Activated CD4-positive, alpha-beta T cell treated with anti-CD3 and anti-CD28 coated beads, Interleukin-2, Interleukin-6, amounts not matched to agents 100 ng/mL and 50 ng/mL, durations not matched to agents 16 hours and 8 hours (primary cell): Measurements from ENCODE around the gene RBM33.

Source experiments
- DNase-seq: peaks from one replicate; pipeline ENCODE4 v3.0.0-alpha.2; 2020

The RBM33 gene

DNA sequence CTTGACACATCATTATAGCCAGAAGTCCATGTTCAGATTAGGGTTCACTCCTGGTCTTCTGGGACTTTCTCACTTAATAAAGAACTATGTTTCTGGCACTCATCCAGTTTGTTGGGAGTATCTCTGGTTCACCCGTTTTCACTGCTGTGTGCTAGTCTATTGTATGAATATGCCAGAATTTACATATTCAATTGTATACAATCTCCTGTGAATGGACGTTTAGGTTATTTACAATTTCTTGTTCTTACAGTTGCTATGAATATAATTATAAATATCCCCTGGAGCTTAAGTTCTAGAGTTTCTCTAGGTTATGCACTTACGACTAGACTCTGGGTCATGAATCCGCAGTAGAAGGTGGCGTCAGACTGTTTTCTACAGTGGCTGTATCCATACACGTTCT, 20.0 kb upstream of the RBM33 start:
- DNase-seq: no peak

DNA sequence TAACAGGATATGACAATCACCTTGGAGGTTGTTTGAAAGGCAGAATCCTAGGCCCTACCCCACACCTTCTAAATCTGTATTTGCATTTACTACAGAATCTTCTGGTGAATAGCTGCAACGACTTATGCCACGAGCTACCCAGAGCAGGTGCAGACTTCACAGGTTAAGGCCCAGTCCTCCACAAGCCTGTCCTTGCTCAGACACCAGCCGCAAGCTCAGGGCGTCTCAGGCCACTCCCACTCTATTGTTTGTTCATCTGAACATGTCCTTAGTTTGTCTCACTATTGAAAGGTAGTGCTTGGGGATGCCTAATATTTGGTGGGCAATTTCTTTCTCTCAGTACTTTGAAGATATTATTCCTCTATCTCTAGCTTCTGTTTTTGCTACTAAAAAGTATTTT, 18.9 kb upstream of the RBM33 start:
- DNase-seq: no peak

DNA sequence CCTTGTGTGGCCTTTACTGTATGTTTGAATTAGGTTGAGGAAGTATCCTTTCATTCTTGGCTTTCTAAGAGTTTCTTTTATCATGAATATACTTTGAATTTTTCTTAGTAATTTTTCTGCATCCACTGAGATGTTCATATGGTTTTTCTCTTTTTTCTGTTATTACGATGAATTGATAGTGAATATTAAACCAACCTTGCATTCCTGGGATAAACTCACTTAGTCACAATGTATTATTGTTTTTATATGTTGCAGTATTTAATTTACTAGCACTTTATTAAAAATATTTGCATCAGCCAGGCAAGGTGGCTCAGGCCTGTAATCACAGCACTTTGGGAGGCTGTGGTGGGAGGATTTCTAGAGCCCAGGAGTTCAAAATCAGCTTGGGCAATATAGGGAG, 15.3 kb upstream of the RBM33 start:
- no peak for DNase-seq

DNA sequence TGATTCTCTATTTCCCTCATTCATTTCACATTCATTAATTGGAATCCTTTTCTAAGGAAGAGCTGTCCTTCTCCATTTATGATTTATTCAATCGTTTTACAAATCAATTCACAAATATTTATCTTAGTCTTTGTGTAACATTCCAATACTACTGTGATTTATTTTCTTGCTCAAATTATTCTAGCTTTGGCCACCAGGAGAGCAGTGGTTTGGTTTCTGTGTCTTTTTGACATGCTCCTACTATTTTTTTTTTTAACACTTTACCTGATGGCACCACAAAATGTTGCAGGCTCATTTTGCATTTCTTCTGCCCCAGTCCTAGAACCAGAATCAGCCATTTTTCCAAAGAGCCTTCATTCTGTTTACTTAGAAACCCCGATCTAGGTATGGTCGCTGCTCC, 13.3 kb upstream of the RBM33 start:
- DNase-seq: no peak

DNA sequence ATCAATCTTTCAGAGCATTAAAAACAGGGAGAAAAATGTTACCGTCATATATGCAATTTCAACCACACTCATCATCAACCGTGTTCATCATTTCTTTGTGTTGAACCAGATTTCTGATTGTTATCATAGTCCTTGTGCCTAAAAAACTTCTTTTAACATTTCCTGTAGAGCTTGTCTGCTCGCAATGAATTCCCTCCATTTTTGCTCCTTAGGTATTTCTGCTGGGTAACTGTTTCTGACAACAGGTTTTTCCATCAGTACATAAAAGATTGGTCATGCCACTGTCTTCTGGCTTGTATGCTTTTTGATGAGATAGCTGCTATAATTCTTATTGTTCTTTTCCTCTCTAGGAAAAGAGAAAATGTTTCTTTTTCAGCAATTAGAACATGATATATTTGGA, 8.6 kb upstream of the RBM33 start:
- no peak for DNase-seq

DNA sequence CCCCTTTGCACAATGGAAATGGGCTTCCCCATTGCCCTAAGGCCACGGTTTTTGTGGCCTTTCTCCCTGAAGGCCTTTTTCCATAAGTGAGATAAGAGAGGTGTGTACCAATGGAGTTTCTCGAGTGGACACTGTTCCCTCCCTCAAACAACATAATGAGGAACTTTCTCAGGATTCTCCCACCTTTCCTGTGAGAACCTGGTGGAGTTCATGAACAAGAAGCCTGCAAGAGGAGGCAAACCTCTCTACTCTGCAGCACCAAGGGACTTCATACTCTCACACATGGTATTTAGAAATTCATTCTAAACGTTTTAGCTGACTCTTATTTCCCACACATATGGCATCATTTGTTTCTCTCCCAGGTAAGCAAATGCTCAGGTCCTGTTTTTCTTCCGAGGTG, 7.3 kb upstream of the RBM33 start:
- no peak for DNase-seq

DNA sequence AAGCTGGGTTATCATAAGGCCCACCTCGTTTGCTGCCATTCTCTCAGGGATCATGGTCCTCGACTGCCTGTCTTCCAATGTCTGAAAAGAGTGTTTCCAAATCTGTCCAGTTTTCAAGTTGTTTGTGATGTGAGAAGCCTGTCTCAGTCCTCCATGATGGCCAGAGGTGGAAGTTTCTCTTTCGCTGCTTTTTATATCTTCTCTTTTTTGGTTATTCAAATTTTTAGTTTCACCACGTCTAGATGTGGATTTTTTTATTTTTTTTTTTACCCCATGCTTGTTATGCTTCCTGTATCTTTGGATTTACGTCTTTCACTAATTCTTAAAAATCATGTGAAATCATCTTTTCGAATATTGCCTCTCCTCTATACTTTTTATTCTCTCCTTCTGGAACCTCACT, 6.1 kb upstream of the RBM33 start:
- DNase-seq: no peak

DNA sequence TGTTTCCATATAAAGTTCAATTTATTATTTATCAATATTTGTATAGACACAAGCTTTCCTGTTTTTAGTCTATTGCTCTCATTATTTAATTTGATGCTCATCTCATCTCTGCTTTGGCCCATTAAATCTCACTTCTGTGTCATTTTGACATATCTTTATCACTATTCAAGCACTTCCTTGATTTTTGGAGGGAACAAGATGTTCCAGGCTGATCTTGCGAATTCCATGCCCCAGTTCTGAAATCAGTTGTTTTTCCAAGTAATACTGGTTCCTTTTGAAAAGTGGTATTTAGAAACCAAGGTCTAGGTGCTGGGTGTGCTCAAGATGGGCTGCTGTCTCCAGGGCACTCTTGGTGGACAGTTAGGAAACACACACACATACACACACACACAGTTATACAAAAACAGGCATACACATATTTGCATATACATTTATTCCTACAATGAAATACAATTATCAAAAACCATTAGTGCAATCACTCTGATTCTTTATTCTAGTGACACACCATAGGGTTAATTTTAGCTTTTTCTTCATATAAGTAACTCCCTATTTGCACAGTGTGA, 4.4 kb upstream of the RBM33 start:
- no peak for DNase-seq

DNA sequence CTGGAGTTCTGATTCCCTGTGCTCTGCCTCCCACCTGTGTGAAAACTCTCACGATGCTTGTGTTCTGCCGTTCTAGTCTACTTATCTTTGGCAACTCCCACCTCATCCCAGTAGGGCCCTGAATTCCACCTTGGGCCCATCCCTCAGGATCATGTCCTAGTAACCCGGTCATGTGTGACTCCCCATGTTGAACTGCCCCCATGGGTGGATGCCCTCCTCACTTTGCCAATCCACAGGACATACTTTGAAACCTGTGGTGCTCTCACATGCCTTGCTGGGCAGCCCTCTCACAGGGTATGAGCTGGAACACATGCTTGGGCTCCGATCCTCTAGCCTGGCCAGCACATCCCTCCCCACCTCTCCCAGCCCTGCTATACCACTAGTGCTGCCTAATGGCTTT, 3.8 kb upstream of the RBM33 start:
- no peak for DNase-seq

DNA sequence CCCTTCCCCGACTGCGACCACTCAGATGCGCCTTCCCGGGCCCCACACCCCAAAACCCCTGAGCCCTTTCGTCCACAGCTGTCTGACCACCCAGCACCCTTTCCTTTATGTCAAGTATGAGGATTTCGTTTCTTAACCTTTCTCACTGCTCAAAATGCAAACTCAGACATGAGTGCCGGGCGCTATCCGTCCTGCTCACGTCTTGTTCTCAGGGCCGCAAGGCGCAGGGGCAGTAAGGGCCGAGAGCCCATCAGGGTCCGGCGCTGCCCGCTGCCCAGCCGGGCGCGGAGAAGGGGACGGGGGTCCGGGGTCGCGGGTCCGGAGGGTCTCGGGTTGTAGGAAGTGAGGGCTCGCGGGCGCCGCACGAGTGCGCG, 670 bp upstream of the RBM33 start:
- no peak for DNase-seq

DNA sequence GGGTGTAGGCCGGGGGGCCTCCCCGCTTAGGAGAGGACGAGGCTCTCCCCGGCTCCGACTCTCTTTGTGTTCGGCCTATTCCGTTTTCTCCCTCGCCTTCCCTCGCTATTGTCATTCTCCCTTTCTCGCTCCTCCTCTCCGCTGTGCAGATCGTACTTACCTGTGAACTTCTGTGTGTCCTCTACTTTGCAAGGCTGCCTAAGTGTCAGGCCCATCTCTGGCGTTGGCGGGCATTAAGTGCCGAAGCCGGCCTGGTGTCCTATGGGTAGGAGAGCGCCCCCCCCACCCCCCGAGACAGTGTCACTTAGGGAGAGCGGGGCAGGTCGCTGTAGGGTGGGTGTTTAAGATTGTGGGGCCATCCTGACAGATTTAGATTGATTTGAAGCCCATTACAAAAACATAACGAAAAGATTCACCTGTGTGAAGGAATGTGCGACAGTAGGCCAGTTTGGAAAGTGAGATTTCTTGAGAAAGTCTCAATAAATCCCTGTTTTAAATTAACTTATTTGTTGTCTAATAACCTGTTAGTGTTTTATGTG, 579 bp downstream of the RBM33 start:
- DNase-seq: peak; percentile 42

DNA sequence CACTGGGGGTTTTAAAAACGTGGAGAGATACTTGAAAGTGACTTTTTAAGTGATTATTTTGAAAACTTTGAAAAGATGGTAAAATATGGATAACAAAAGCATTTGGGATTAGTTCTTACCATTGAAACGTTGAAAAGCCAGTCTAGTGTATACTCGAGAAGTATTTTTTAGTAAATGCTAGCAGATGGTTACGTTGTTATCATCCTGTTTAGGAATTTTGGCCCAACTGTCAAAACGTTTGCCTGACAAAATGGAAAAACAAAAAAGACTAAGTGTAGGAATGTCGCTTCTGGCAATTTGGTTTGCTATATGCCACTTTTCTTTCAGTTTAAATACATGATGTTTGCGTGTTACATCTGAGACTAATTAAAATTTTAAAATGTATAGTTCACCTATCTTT, 1.2 kb downstream of the RBM33 start:
- DNase-seq: no peak

DNA sequence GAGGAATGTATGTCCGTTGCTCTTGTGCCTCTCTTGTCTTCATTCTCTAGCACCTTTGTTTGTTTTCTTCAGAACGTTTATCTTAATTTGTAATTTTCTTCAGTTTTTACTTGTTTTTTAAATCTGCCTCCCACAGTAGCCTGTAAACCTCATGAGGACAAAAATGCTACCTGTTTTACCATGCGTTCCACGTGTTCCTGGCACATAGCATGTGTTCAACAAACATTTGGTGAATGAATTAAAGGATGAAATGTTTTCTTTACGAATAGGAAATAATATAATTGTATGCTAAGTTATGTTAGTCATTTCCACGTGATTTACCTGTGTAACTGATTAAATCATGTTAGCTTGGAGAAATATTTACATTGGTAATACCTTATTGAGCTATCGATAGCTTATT, 2.2 kb downstream of the RBM33 start:
- DNase-seq: no peak

DNA sequence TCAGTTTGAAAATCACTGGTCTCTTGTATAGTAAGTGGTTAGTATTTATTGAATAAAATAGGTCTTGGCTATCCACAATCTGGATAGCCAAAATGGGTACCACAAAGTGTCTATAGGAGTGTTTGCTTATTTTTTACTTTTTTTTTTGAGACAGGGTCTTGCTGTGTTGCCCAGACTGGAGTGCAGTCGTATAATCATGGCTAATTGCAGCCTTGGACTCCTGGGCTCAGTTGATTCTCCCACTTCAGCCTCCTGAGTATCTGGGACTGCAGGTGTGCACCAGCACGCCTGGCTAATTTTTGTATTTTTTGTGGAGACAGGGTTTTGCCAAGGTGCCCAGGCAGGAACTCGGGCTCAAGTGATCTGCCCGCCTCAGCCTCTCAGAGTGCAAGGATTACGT, 2.8 kb downstream of the RBM33 start:
- no peak for DNase-seq

DNA sequence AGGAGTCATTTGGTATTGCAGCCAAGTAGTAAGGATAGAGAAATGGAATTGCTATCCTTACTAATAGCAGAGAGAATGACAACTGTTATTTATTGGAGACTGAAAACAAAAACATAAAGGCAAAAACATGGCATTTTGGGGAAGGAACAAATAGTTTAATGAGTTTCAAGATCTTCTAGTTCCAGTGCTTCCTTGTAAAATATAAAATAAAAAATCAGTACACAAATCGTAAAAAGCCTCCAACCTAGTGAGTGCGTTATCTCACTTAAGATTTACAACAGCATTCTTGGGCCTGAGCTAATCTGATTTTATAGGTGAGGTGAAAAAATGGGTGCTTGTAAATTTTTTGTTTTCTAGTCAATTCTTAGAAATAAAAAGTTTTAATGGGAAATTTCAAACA, 3.3 kb downstream of the RBM33 start:
- no peak for DNase-seq

DNA sequence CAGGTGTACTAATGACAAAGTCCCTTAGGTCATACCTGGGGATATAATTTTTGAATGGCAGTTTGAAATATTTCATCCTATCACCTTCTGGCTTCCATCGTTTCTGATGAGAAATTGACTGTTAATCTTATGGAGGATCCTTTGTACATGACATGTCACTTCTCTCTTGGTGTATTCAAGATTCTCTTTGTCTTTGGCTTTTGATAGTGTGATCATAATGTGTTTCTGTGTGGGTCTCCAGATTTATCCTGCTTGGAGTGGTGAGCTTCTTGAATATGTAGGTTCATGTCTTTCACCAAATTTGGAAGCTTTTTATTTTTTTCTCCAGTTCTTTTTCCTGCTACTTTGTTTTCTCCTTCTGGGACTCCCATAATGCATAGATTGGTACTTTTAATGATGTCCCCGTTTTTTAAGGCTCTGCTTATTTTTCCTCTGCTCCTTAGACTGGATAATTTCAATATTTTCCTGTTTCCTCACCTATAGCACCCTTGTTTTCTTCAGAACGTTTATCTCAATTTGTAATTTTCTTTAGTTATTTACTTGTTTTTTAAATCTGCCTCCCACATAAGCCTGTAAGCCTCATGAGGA, 4.4 kb downstream of the RBM33 start:
- DNase-seq: no peak

DNA sequence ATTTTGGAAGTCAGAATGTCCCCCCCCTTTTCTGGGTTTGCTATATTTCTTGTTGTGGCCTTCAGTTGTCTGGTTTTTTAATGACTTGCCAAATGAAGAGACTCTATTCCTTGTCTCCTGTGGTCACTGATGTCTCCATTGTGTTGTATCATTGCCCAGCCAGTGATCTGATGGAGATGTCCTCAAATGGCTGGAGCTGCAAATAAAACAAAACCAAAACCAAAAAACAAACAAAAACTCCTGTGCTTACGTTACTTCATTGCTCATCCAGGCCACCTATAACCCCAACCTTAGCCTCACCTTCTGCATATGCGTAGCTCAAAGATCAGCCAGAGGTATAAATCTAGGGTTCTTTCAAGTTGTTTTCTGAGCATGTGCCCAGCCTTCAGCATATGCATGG, 5.1 kb downstream of the RBM33 start:
- DNase-seq: no peak

DNA sequence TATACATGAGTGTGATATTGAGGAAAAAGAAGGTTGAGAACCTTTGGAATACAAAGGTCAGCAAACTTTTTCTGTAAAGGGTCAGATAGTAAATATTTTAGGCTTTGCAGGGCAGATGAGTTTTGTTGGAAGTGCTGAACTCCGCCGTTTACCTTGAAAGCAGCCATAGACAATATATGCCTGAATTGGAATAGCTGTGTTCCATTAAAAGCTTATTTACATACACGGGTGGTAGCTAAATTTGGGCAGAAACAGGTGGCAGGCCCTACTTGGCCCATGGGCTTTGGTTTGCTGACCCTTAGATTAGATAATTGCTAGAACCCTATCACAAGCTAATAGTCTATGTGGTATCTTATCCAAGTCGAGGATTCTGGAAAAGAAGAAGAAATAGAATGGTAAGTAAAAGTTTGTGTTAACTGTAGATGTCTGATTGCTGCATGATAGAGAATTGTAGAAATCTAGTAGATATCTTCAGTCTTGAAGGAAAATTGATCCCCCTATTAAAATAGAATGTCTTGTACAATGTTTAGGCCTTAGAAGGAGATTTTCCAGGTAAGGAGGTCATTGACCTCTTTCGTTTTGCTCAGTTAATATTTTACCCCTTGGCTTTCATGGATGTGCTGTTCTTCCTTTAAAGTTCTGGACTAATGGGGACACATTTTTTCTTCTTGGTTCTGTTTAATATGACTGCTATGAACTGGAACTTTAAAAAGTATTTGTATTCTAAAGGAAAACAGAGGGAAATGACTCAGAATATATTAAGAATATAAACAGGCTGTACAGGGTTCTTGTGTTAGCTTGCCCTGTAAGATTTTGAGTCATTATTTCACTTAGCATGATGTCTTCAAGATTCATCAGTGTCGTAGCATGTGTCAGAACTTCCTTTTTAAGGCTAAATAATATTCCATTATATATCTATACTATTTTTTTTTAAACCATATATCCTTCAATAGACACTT, 8.0 kb downstream of the RBM33 start:
- DNase-seq: no peak

DNA sequence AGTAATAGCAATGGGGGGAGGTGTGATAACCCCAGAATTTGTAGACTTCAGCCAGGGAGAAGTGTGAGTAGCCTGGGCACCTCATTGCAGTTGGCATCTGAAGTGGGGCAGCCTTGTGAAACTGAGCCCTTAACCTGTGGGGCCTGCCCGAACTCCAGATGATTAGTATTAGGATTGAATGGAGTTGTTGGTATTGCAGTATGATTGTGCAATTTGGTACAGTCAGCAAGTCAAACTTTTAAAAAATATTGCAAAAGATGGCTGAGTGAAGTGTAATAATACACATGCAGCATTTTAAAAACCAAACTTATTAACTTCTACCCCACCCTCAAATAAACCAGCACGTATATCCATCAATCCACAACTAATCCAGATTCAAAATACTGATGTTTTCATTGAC, 9.3 kb downstream of the RBM33 start:
- no peak for DNase-seq

DNA sequence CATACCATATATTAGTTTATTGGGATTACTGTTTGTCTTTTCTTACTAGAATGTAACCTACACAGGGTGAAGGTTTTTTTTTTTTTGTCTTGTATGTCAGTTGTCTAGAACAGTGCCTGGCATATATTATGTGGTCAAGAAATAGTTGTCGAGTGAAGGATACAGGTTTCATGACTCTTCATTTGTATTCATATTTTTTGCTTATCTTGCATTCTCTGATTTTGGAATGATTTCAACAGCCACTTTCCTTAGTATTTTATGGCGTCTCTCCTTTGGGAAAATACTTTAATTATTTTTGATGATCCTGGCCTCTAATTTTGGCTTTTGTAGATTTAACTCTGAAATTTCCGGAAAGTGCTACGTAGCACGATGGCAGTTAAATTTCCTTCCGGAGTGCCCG, 12.4 kb downstream of the RBM33 start:
- DNase-seq: no peak

DNA sequence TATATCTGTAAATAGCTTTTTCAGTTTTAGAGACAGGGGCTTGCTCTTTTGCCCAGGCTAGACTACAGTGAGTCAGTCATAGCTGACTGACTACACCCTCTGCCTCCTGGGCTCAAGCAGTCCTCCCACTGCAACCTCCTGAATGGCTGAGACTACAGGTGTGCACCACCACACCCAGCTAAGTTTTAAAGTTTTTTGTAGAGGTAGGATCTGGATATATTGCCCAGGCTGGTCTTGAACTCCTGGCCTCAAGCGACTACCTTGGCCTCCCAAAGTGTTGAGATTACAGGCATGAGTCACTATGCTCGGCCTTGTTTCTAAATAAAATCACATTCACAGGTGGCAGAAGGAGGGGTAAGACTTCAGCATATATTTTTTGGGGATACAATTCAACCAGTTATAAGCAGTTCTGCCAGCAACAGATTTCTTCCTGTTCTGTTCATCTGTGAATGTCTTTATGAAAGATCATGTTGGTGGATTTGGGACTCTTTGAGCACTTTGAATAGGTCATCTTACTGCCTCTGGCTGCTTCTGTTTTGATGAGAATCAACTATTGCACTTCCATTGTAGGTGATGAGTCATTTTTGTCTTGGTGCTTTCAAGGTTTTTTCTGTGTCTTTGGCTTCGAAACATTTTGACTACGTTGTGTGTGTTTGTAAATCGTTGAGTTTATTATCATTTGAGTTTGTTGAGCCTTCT, 15.7 kb downstream of the RBM33 start:
- peak; percentile 66 for DNase-seq

DNA sequence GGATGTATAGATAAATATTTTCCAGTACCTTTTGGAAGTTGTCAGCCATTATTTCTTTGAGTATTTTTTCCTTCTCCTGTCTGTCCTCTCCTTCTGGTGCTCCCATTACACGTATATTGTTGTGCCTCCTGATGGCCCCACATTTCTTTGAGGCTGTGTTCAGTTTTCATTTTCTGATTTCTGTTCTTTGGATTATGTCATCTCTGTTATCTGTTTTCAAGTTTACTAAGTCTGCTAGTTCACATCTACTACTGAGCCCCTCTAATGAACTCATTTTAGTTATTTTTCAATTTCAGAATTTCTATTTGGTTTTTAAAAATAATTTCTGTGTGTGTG, 16.3 kb downstream of the RBM33 start:
- peak; percentile 42 for DNase-seq

DNA sequence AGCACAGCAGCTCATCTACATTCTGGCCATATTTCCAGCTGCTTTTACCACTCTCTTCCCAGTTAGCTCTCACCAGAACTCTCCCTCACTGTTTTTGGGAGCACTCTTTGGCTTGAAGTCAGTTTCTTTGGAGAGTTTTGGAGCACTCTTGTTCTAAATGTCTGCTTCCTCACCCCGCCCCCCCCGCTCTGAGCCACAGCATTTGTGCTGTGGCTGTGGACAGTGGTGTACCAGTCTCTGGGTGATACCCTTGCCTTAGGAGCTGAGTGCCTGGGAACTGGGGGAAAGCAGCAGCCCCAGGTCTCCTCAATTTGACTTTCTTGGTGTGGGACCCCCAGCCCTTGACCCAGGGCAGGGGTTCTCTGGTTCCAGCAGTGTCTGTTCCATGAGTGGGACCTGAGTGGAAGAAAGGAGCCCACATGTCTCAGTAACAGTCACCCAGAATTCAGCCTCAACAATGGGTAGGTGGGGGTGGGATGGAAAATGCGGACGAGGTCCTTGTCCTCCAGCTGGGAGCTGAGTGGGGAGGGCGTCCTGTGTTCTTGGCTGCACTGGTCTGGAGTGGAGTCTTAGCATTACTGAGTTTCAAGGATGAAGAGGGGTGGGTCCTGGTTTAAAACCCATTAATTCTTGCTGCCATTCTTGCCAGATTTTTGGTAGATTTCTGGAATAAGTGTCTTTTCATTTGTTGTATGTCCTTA, 18.0 kb downstream of the RBM33 start:
- no peak for DNase-seq
